WTC11 (cell line): Measurements from ENCODE around the gene SENP7.

Experiments
- ATF2 ChIP-seq: sonication (generic); formaldehyde crosslinking; IDR thresholded peaks from 2 replicates; pipeline ENCODE4 v1.8.1; 2022; ENCODE audit warnings: low read depth, missing genetic modification reagents, borderline replicate concordance
- CBFB ChIP-seq: sonication (generic); formaldehyde crosslinking; IDR thresholded peaks from 2 replicates; pipeline ENCODE4 v1.8.1; 2022; ENCODE audit warnings: mild to moderate bottlenecking, low read depth, missing genetic modification reagents
- CTCF ChIP-seq: fragments of 200-600 bp; IDR thresholded peaks from 2 replicates; pipeline ENCODE4 v1.8.0; 2022; ENCODE audit warnings: antibody characterized with exemption
- IRF2 ChIP-seq: sonication (generic); formaldehyde crosslinking; IDR thresholded peaks from 2 replicates; pipeline ENCODE4 v1.8.0; 2022; ENCODE audit warnings: low read depth, missing genetic modification reagents, borderline replicate concordance
- JAZF1 ChIP-seq: fragments of 250-450 bp; sonication (Bioruptor Pico); IDR thresholded peaks from 2 replicates; pipeline ENCODE4 v1.9.0; 2021; ENCODE audit warnings: moderate library complexity, mild to moderate bottlenecking, inconsistent platforms
- MXD4 ChIP-seq: fragments of 250-450 bp; sonication (Bioruptor Pico); IDR thresholded peaks from 2 replicates; pipeline ENCODE4 v1.8.0; 2021; ENCODE audit warnings: mild to moderate bottlenecking, moderate library complexity, borderline replicate concordance
- NR2C2 ChIP-seq: sonication (generic); formaldehyde crosslinking; IDR thresholded peaks from 2 replicates; pipeline ENCODE4 v1.8.0; 2022; ENCODE audit warnings: mild to moderate bottlenecking, missing genetic modification reagents
- TEAD4 ChIP-seq: sonication (generic); formaldehyde crosslinking; IDR thresholded peaks from 2 replicates; pipeline ENCODE4 v1.8.0; 2022; ENCODE audit warnings: mild to moderate bottlenecking, missing genetic modification reagents
- TF ChIP-seq, protein P1 (sequence below): sonication (generic); formaldehyde crosslinking; IDR thresholded peaks from 2 replicates; pipeline ENCODE4 v1.8.1; 2023; ENCODE audit warnings: mild to moderate bottlenecking, moderate library complexity, missing genetic modification reagents

DNA sequence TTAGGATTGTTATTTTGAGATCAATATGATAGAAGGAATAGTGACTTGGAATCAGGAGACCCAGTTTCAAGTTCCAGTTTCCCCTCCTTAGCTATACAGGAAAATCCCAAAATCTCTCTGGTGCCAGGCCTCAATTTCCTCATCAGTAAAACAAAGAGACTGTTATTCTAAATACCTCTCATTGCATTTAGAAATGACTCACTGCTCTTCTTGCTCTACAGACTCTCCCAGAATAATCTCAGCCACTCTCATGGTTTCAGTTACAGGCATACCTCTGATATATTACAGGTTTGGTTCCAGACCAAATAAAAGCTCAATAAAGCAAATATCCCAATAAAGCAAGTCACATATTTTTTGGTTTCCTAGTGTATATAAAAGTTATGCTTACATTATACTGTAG lies 221.0 kb downstream of the SENP7 start:
- TF ChIP-seq ATF2 (no peak), CBFB (no peak), CTCF (no peak), IRF2 (no peak), MXD4 (no peak), NR2C2 (CRISPR knock-in tag) (no peak), JAZF1 (CRISPR knock-in tag) (no peak), TEAD4 (no peak)
- TF ChIP-seq, protein P1, sequence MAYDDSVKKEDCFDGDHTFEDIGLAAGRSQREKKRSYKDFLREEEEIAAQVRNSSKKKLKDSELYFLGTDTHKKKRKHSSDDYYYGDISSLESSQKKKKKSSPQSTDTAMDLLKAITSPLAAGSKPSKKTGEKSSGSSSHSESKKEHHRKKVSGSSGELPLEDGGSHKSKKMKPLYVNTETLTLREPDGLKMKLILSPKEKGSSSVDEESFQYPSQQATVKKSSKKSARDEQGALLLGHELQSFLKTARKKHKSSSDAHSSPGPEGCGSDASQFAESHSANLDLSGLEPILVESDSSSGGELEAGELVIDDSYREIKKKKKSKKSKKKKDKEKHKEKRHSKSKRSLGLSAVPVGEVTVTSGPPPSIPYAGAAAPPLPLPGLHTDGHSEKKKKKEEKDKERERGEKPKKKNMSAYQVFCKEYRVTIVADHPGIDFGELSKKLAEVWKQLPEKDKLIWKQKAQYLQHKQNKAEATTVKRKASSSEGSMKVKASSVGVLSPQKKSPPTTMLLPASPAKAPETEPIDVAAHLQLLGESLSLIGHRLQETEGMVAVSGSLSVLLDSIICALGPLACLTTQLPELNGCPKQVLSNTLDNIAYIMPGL (CRISPR knock-in tag) = no peak
